ENCODE measurements around the gene CD47. TPM values are rescaled to one million over a fixed set of nuclear protein-coding genes. Genes with fewer than 3 reads are reported as not detected.

The CD47 gene
- total RNA-seq, 1 experiment from 2014 or later = 63.6 TPM

GRCh38 chr3:108001457-108001856 is 89.4 kb downstream of the CD47 start:
- TF ChIP-seq CTCF (conservative IDR thresholded peaks at IDR 0.05; ENCODE audit: low read depth, low read length) = no peak
- DNase-seq (peak; percentile 92), ATAC-seq (peak; percentile 57)
- no TSS peak for BruUV-seq (replicated peaks)
- ChIA-PET CTCF (no interaction called here), POLR2A (ENCODE audit: unreplicated experiment) (no interaction called here)
- Histone ChIP-seq H3K4me1 (ENCODE audit: insufficient read depth, low read length) (peaks cover 50% of the 10 kb centered on the region), H3F3A (ENCODE audit: low read length, unreplicated experiment) (no peaks in the 10 kb centered on the region), H2AFZ (ENCODE audit: low read length) (no peak overlapping the region), H3K4me2 (ENCODE audit: low read length) (peak overlapping the region; percentile 39; the same call in 1 of the 2 replicates), H3K36me3 (ENCODE audit: low read depth, low read length) (no peaks in the 10 kb centered on the region), H3K4me3 (ENCODE audit: low read length) (no peak overlapping the region), H3K9me3 (ENCODE audit: low read length) (no peaks in the 10 kb centered on the region), H3K9me2 (replicated peaks; ENCODE audit: low read length) (no peaks in the 10 kb centered on the region), H3K79me2 (ENCODE audit: low read length) (no peaks in the 10 kb centered on the region), H3K27ac (ENCODE audit: low read length) (peak overlapping the region; percentile 62), H4K20me1 (ENCODE audit: low read length) (no peaks in the 10 kb centered on the region), H3K9ac (ENCODE audit: low read length) (peak overlapping the region; percentile 2; the same call in 1 of the 2 replicates), H3K27me3 (ENCODE audit: low read length) (no peaks in the 10 kb centered on the region)
- intact Hi-C loops (cut with micrococcal nuclease) = no loop called here

- POLR2A ChIA-PET (ENCODE audit: unreplicated experiment) = no interaction called here
- Histone ChIP-seq H3K4me2 (ENCODE audit: low read length) (peak overlapping the region; percentile 41), H2AFZ (ENCODE audit: low read length) (peak overlapping the region; percentile 11; the same call in 1 of the 2 replicates), H3K4me3 (ENCODE audit: low read length) (no peak overlapping the region), H4K20me1 (ENCODE audit: low read length) (no peaks in the 10 kb centered on the region), H3F3A (ENCODE audit: low read length, unreplicated experiment) (no peaks in the 10 kb centered on the region), H3K9ac (ENCODE audit: low read length) (peak overlapping the region; percentile 5; the same call in 1 of the 2 replicates), H3K36me3 (ENCODE audit: low read depth, low read length) (no peaks in the 10 kb centered on the region), H3K9me2 (replicated peaks; ENCODE audit: low read length) (no peaks in the 10 kb centered on the region), H3K9me3 (ENCODE audit: low read length) (no peaks in the 10 kb centered on the region), H3K4me1 (ENCODE audit: insufficient read depth, low read length) (peaks cover 55% of the 10 kb centered on the region), H3K27me3 (ENCODE audit: low read length) (no peaks in the 10 kb centered on the region), H3K79me2 (ENCODE audit: low read length) (no peaks in the 10 kb centered on the region), H3K27ac (ENCODE audit: low read length) (peak overlapping the region; percentile 75)
- TF ChIP-seq EZH2phosphoT487 (IDR thresholded peaks at IDR 0.05; ENCODE audit: borderline replicate concordance, low read length) (no peak), CTCF (conservative IDR thresholded peaks at IDR 0.05; ENCODE audit: low read depth, low read length) (0 out of 2 replicates have a peak, but pooled peaks have one; percentile 14), EZH2 (IDR thresholded peaks at IDR 0.05; ENCODE audit: low read length, unreplicated experiment) (no peak)
- DNase-seq (peak; percentile 96), ATAC-seq (peak; percentile 88)
- intact Hi-C loops (cut with micrococcal nuclease) = no loop called here
- BruUV-seq (replicated peaks) = no TSS peak
- CTCF ChIA-PET = no interaction called here
These were observed 91.5 kb downstream of the CD47 start for GRCh38 chr3:107999215-107999775.

- CTCF ChIA-PET = no interaction called here
- DNase-seq (no peak), ATAC-seq (no peak)
- no peaks in the 10 kb centered on the region for H3K36me3 ChIP-seq (ENCODE audit: low read depth, low read length)
- H3K9ac ChIP-seq (ENCODE audit: low read length) = no peak overlapping the region
- H4K20me1 ChIP-seq (ENCODE audit: low read length) = no peaks in the 10 kb centered on the region
- no peak overlapping the region for H3K4me3 ChIP-seq (ENCODE audit: low read length)
- no peaks in the 10 kb centered on the region for H3K9me2 ChIP-seq (replicated peaks; ENCODE audit: low read length)
- intact Hi-C loops (cut with micrococcal nuclease) = no loop called here
- H3K9me3 ChIP-seq (ENCODE audit: low read length) = no peaks in the 10 kb centered on the region
- no peaks in the 10 kb centered on the region for H3K27me3 ChIP-seq (ENCODE audit: low read length)
- H2AFZ ChIP-seq (ENCODE audit: low read length) = no peak overlapping the region
- POLR2A ChIA-PET (ENCODE audit: unreplicated experiment) = no interaction called here
- H3K4me2 ChIP-seq (ENCODE audit: low read length) = no peak overlapping the region
- H3F3A ChIP-seq (ENCODE audit: low read length, unreplicated experiment) = no peaks in the 10 kb centered on the region
- no peaks in the 10 kb centered on the region for H3K79me2 ChIP-seq (ENCODE audit: low read length)
- peaks cover 72% of the 10 kb centered on the region for H3K4me1 ChIP-seq (ENCODE audit: insufficient read depth, low read length)
- BruUV-seq (replicated peaks) = no TSS peak
- no peak overlapping the region for H3K27ac ChIP-seq (ENCODE audit: low read length)
- no peak for TF ChIP-seq EZH2 (IDR thresholded peaks at IDR 0.05; ENCODE audit: low read length, unreplicated experiment)
- no peak for TF ChIP-seq CTCF (conservative IDR thresholded peaks at IDR 0.05; ENCODE audit: low read depth, low read length)
- no peak for TF ChIP-seq EZH2phosphoT487 (IDR thresholded peaks at IDR 0.05; ENCODE audit: borderline replicate concordance, low read length)
These were observed 93.2 kb downstream of the CD47 start for GRCh38 chr3:107997671-107998070.

Data from PC-3 (cell line).